HepG2 (cell line): ENCODE results near the gene CLTA. TPM values are rescaled to one million over a fixed set of nuclear protein-coding genes. Genes with fewer than 3 reads are reported as not detected.

Source experiments
- ARID2 ChIP-seq: sonication (generic); formaldehyde crosslinking; IDR thresholded peaks from 2 replicates; pipeline ENCODE4 v1.8.1; 2022; ENCODE audit warnings: mild to moderate bottlenecking, missing genetic modification reagents, borderline replicate concordance
- DMAP1 ChIP-seq: IDR thresholded peaks from 2 replicates; pipeline ENCODE4 v1.6.1; 2016
- HDAC2 ChIP-seq: sonication (generic); formaldehyde crosslinking; IDR thresholded peaks from 2 replicates; pipeline ENCODE4 v1.4.0; 2020; ENCODE audit warnings: missing genetic modification reagents
- HHEX ChIP-seq: IDR thresholded peaks from 2 replicates; pipeline ENCODE4 v1.6.1; 2016; ENCODE audit warnings: control low read depth
- HNF4A ChIP-seq: sonication (generic); formaldehyde crosslinking; IDR thresholded peaks from 2 replicates; pipeline ENCODE4 v1.4.0; 2020; ENCODE audit warnings: missing genetic modification reagents
- IRF2 ChIP-seq: IDR thresholded peaks from 2 replicates; pipeline ENCODE4 v1.6.1; 2018; ENCODE audit warnings: missing genetic modification reagents, missing compliant biosample characterization
- KLF15 ChIP-seq: sonication (generic); formaldehyde crosslinking; IDR thresholded peaks from 2 replicates; pipeline ENCODE4 v1.8.1; 2023; ENCODE audit warnings: borderline replicate concordance, mild to moderate bottlenecking, inconsistent platforms, missing genetic modification reagents, mixed read lengths
- MEIS1 ChIP-seq: sonication (generic); formaldehyde crosslinking; IDR thresholded peaks from 2 replicates; pipeline ENCODE4 v1.9.0; 2021; ENCODE audit warnings: mild to moderate bottlenecking, missing genetic modification reagents, moderate library complexity, borderline replicate concordance
- NFE2 ChIP-seq: sonication (generic); formaldehyde crosslinking; IDR thresholded peaks from 2 replicates; pipeline ENCODE4 v1.4.0; 2020; ENCODE audit warnings: missing genetic modification reagents
- PHF20 ChIP-seq: sonication (generic); formaldehyde crosslinking; IDR thresholded peaks from 2 replicates; pipeline ENCODE4 v1.5.0; 2020; ENCODE audit warnings: mild to moderate bottlenecking, missing genetic modification reagents
- RBAK ChIP-seq: sonication (generic); formaldehyde crosslinking; IDR thresholded peaks from 2 replicates; pipeline ENCODE4 v1.5.1; 2020; ENCODE audit warnings: mild to moderate bottlenecking, missing genetic modification reagents
- SOX6 ChIP-seq, 2 experiments: fragments of 450-650 bp in 1 of 2; sonication (generic) in 1 of 2; formaldehyde crosslinking in 1 of 2; IDR thresholded peaks; 2 replicates each; pipeline versions ENCODE4 v1.4.0 to v1.6.1; 2017 to 2020; ENCODE audit warnings: antibody characterized with exemption in 1 of 2, mild to moderate bottlenecking in 1 of 2, missing genetic modification reagents in 1 of 2
- SSRP1 ChIP-seq: IDR thresholded peaks from 2 replicates; pipeline ENCODE4 v1.6.1; 2016; ENCODE audit warnings: control low read depth
- TAF1 ChIP-seq: sonication (generic); formaldehyde crosslinking; IDR thresholded peaks from 2 replicates; pipeline ENCODE4 v1.4.0; 2020; ENCODE audit warnings: missing genetic modification reagents
- THAP11 ChIP-seq: IDR thresholded peaks from 2 replicates; pipeline ENCODE4 v1.6.1; 2016; ENCODE audit warnings: missing biosample characterization, missing genetic modification reagents
- ZBTB7B ChIP-seq: sonication (generic); formaldehyde crosslinking; IDR thresholded peaks from 2 replicates; pipeline ENCODE4 v1.4.0; 2020; ENCODE audit warnings: missing genetic modification reagents
- ZBTB8A ChIP-seq: sonication (generic); formaldehyde crosslinking; IDR thresholded peaks from 2 replicates; pipeline ENCODE4 v1.4.0; 2020; ENCODE audit warnings: mild to moderate bottlenecking, low read depth, missing genetic modification reagents, borderline replicate concordance
- ZEB1 ChIP-seq: IDR thresholded peaks from 2 replicates; pipeline ENCODE4 v1.6.1; 2012; ENCODE audit warnings: mild to moderate bottlenecking, low read depth, inconsistent platforms; ENCODE audit not compliant: insufficient replicate concordance
- ZFY ChIP-seq: sonication (generic); formaldehyde crosslinking; IDR thresholded peaks from 2 replicates; pipeline ENCODE4 v1.4.0; 2020; ENCODE audit warnings: missing genetic modification reagents
- ZNF224 ChIP-seq: sonication (generic); formaldehyde crosslinking; IDR thresholded peaks from 2 replicates; pipeline ENCODE4 v1.5.0; 2020; ENCODE audit warnings: mild to moderate bottlenecking, missing genetic modification reagents
- ZNF24 ChIP-seq: fragments of 450-650 bp; IDR thresholded peaks from 2 replicates; pipeline ENCODE4 v1.6.1; 2017; ENCODE audit warnings: antibody characterized with exemption, mild to moderate bottlenecking
- ZNF460 ChIP-seq: sonication (generic); formaldehyde crosslinking; IDR thresholded peaks from 2 replicates; pipeline ENCODE4 v1.5.1; 2020; ENCODE audit warnings: missing genetic modification reagents, mild to moderate bottlenecking, borderline replicate concordance
- ZNF839 ChIP-seq: sonication (generic); formaldehyde crosslinking; IDR thresholded peaks from 2 replicates; pipeline ENCODE4 v1.4.0; 2020; ENCODE audit warnings: missing genetic modification reagents, mild to moderate bottlenecking, borderline replicate concordance
- ZSCAN30 ChIP-seq: sonication (generic); formaldehyde crosslinking; IDR thresholded peaks from 2 replicates; pipeline ENCODE4 v1.5.0; 2020; ENCODE audit warnings: mild to moderate bottlenecking, missing genetic modification reagents
- polyA plus RNA-seq, 8 experiments: library from polyadenylated mRNA; depleted of rRNA in 3 of 8; stranded (reverse) in 7 of 8; unstranded in 1 of 8; fragments of >200 nt; fragmentation: Illumina TruSeq in 4 of 8; extraction: Trizol in 4 of 8; gene quantifications; 2 replicates each; pipeline versions ENCODE4 v1.2.1 to v1.2.3, GENCODE V29; 2011 to 2016; ENCODE audit warnings: low read depth in 4 of 8, missing spikeins in 1 of 8, mixed read lengths in 1 of 8; ENCODE audit not compliant: insufficient read depth in 1 of 8
- total RNA-seq, 5 experiments: library from RNA; depleted of rRNA; stranded (reverse); fragments of >200 nt; fragmentation: Illumina TruSeq; extraction: Trizol; gene quantifications; 2 replicates each; pipeline ENCODE4 v1.2.3, GENCODE V29; 2016; ENCODE audit warnings: low read depth in 1 of 5
- TF ChIP-seq, protein P1 (sequence below): IDR thresholded peaks from 2 replicates; pipeline ENCODE4 v1.6.1; 2016; ENCODE audit warnings: low read depth, missing genetic modification reagents, missing compliant biosample characterization
- TF ChIP-seq, protein P2 (sequence below): sonication (generic); formaldehyde crosslinking; IDR thresholded peaks from 2 replicates; pipeline ENCODE4 v1.4.0; 2020; ENCODE audit warnings: missing genetic modification reagents, borderline replicate concordance
- TF ChIP-seq, protein P3 (sequence below): sonication (generic); formaldehyde crosslinking; IDR thresholded peaks from 2 replicates; pipeline ENCODE4 v1.5.0; 2020; ENCODE audit warnings: mild to moderate bottlenecking, low read depth, missing genetic modification reagents, borderline replicate concordance

CLTA gene
- total and polyA plus RNA-seq, 2 of the 13 experiments (the other 11 are each of a cell fraction or from before 2014, with no cell fraction given): 143 to 222 TPM

DNA sequence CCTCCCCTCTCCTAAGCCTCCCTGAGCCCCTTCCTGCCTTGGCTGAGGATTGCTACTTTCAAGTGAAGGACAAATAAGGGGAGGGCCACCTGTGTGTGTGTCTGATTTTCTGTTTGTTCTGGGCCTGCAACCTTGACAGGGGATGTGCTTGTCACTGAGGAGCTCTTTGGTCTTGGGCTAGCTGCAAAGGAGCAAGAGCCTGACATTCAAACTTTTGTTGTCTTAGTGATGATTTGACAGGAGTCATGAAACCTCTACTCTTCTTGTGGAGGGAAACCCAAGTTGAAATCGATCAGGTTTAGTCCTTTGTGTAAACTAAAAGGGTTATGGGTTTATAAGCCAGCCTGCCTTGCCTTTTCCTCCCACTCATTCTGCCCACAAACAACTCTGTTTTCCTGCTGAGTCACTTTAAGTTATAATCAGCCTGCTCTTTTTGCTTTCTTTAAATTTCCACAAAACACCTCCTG is 16.9 kb downstream of the CLTA start (continued):
- TF ChIP-seq, protein P1, sequence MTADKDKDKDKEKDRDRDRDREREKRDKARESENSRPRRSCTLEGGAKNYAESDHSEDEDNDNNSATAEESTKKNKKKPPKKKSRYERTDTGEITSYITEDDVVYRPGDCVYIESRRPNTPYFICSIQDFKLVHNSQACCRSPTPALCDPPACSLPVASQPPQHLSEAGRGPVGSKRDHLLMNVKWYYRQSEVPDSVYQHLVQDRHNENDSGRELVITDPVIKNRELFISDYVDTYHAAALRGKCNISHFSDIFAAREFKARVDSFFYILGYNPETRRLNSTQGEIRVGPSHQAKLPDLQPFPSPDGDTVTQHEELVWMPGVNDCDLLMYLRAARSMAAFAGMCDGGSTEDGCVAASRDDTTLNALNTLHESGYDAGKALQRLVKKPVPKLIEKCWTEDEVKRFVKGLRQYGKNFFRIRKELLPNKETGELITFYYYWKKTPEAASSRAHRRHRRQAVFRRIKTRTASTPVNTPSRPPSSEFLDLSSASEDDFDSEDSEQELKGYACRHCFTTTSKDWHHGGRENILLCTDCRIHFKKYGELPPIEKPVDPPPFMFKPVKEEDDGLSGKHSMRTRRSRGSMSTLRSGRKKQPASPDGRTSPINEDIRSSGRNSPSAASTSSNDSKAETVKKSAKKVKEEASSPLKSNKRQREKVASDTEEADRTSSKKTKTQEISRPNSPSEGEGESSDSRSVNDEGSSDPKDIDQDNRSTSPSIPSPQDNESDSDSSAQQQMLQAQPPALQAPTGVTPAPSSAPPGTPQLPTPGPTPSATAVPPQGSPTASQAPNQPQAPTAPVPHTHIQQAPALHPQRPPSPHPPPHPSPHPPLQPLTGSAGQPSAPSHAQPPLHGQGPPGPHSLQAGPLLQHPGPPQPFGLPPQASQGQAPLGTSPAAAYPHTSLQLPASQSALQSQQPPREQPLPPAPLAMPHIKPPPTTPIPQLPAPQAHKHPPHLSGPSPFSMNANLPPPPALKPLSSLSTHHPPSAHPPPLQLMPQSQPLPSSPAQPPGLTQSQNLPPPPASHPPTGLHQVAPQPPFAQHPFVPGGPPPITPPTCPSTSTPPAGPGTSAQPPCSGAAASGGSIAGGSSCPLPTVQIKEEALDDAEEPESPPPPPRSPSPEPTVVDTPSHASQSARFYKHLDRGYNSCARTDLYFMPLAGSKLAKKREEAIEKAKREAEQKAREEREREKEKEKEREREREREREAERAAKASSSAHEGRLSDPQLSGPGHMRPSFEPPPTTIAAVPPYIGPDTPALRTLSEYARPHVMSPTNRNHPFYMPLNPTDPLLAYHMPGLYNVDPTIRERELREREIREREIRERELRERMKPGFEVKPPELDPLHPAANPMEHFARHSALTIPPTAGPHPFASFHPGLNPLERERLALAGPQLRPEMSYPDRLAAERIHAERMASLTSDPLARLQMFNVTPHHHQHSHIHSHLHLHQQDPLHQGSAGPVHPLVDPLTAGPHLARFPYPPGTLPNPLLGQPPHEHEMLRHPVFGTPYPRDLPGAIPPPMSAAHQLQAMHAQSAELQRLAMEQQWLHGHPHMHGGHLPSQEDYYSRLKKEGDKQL (CRISPR knock-in tag): no peak
- no peak for TF ChIP-seq DMAP1 (CRISPR knock-in tag)
- TF ChIP-seq, protein P2, sequence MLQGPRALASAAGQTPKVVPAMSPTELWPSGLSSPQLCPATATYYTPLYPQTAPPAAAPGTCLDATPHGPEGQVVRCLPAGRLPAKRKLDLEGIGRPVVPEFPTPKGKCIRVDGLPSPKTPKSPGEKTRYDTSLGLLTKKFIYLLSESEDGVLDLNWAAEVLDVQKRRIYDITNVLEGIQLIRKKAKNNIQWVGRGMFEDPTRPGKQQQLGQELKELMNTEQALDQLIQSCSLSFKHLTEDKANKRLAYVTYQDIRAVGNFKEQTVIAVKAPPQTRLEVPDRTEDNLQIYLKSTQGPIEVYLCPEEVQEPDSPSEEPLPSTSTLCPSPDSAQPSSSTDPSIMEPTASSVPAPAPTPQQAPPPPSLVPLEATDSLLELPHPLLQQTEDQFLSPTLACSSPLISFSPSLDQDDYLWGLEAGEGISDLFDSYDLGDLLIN (CRISPR knock-in tag): no peak
- TF ChIP-seq HNF4A: peak; percentile 51
- TF ChIP-seq SOX6 (IDR thresholded peaks at IDR 0.05): no peak
- TF ChIP-seq SOX6 (CRISPR knock-in tag; IDR thresholded peaks at IDR 0.05): peak; percentile 74
- no peak for TF ChIP-seq ZNF24
- TF ChIP-seq ARID2 (CRISPR knock-in tag): no peak
- no peak; the same call in 1 of the 2 replicates for TF ChIP-seq NFE2 (CRISPR knock-in tag)
- TF ChIP-seq HHEX (CRISPR knock-in tag): no peak
- TF ChIP-seq, protein P3, sequence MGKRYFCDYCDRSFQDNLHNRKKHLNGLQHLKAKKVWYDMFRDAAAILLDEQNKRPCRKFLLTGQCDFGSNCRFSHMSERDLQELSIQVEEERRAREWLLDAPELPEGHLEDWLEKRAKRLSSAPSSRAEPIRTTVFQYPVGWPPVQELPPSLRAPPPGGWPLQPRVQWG (CRISPR knock-in tag): no peak
- TF ChIP-seq MEIS1 (CRISPR knock-in tag): no peak
- no peak for TF ChIP-seq SSRP1 (CRISPR knock-in tag)
- TF ChIP-seq ZNF460 (CRISPR knock-in tag): no peak
- peak; percentile 56; the same call in 1 of the 2 replicates for TF ChIP-seq IRF2 (CRISPR knock-in tag)
- no peak for TF ChIP-seq ZBTB8A
- peak; percentile 30; the same call in 1 of the 2 replicates for TF ChIP-seq THAP11 (CRISPR knock-in tag)
- no peak for TF ChIP-seq ZEB1
- no peak for TF ChIP-seq ZBTB7B (CRISPR knock-in tag)
- no peak for TF ChIP-seq ZSCAN30
- peak; percentile 35 for TF ChIP-seq HDAC2 (CRISPR knock-in tag)
- TF ChIP-seq ZNF224 (CRISPR knock-in tag): no peak
- peak; percentile 91 for TF ChIP-seq RBAK (CRISPR knock-in tag)
- no peak for TF ChIP-seq ZNF839 (CRISPR knock-in tag)
- TF ChIP-seq ZFY (CRISPR knock-in tag): no peak
- no peak for TF ChIP-seq KLF15
- no peak for TF ChIP-seq TAF1 (CRISPR knock-in tag)
- no peak for TF ChIP-seq PHF20
